Astrocyte (in vitro differentiated cells and primary cell): ENCODE measurements around the gene LRRK1.

Source experiments
- CTCF ChIP-seq: IDR thresholded peaks from 2 replicates; pipeline ENCODE4 v1.5.1; 2011; ENCODE audit warnings: low read depth, mild to moderate bottlenecking, inconsistent platforms, low read length, moderate library complexity; ENCODE audit not compliant: insufficient read depth
- EZH2 ChIP-seq: IDR thresholded peaks from 2 replicates; pipeline ENCODE4 v1.6.1; 2012; ENCODE audit warnings: mild to moderate bottlenecking, low read length, inconsistent platforms; ENCODE audit not compliant: insufficient read depth

- TF ChIP-seq CTCF (no peak), EZH2 (no peak)
Measured at GRCh38 chr15:101068523-101068960, 149.4 kb downstream of the LRRK1 start.
